HEK293 (cell line): Measurements from ENCODE around the gene RNF123.

Source experiments
- CTCF ChIA-PET: fragments of 350-600 bp; formaldehyde crosslinking; extraction: SDS; loops from one replicate; lab custom pipeline; 2021; ENCODE audit warnings: antibody characterized with exemption; lab: Yijun Ruan, JAX
- POLR2A ChIA-PET: fragments of 300-600 bp; formaldehyde crosslinking; extraction: SDS; loops from one replicate; lab custom pipeline; 2020; ENCODE audit warnings: antibody characterized with exemption, inconsistent platforms; lab: Yijun Ruan, JAX
- H3K27ac ChIP-seq: fragments of 200-500 bp; sonication (Bioruptor generic); 2 replicates; pipeline ENCODE4 v1.5.1; 2014; ENCODE audit warnings: low read depth, low read length, control low read depth, inconsistent platforms; ENCODE audit errors: extremely low read depth
- H3K36me3 ChIP-seq, 2 experiments: fragments of 200-500 bp in 1 of 2; sonication (Bioruptor generic) in 1 of 2; 1 replicate in 1 of 2; 2 replicates in 1 of 2; pipeline ENCODE4 v1.5.1; 2014 to 2017; ENCODE audit warnings: inconsistent platforms in 2 of 2, low read length in 2 of 2; ENCODE audit not compliant: control insufficient read depth in 2 of 2, insufficient read depth in 1 of 2
- H3K4me1 ChIP-seq: fragments of 200-500 bp; sonication (Bioruptor generic); 2 replicates; pipeline ENCODE4 v1.5.1; 2014; ENCODE audit warnings: mild to moderate bottlenecking, low read length, inconsistent platforms; ENCODE audit not compliant: control insufficient read depth, insufficient read depth
- H3K4me3 ChIP-seq: 2 replicates; pipeline ENCODE4 v1.5.1; 2011; ENCODE audit warnings: low read depth, mild to moderate bottlenecking, control low read depth, low read length, moderate library complexity
- H3K9me3 ChIP-seq: fragments of 200-500 bp; sonication (Bioruptor generic); 2 replicates; pipeline ENCODE4 v1.5.1; 2014; ENCODE audit warnings: low read depth, low read length, inconsistent platforms; ENCODE audit not compliant: control insufficient read depth, insufficient read depth
- GLI4 ChIP-seq: fragments of 450-650 bp; formaldehyde crosslinking; IDR thresholded peaks from 2 replicates; pipeline ENCODE4 v1.5.1; 2016; ENCODE audit warnings: missing biosample characterization, missing genetic modification characterization
- PBX3 ChIP-seq: sonication (generic); formaldehyde crosslinking; IDR thresholded peaks from 2 replicates; pipeline ENCODE4 v1.8.1; 2022; ENCODE audit warnings: mild to moderate bottlenecking, moderate library complexity, missing genetic modification reagents
- TCF7L2 ChIP-seq: IDR thresholded peaks from 2 replicates; pipeline ENCODE4 v1.6.1; 2011; ENCODE audit warnings: low read depth, mild to moderate bottlenecking, inconsistent platforms, low read length, moderate library complexity, borderline replicate concordance
- ZBTB1 ChIP-seq: fragments of 450-650 bp; formaldehyde crosslinking; IDR thresholded peaks from 2 replicates; pipeline ENCODE4 v1.5.1; 2016; ENCODE audit warnings: missing biosample characterization, missing genetic modification characterization
- ZFP3 ChIP-seq: fragments of 450-650 bp; formaldehyde crosslinking; IDR thresholded peaks from 2 replicates; pipeline ENCODE4 v1.5.1; 2016; ENCODE audit warnings: low read depth, missing biosample characterization, missing genetic modification characterization
- ZNF146 ChIP-seq: fragments of 450-650 bp; formaldehyde crosslinking; IDR thresholded peaks from 2 replicates; pipeline ENCODE4 v1.5.1; 2016; ENCODE audit warnings: missing biosample characterization, missing genetic modification characterization
- ZNF211 ChIP-seq: fragments of 450-650 bp; formaldehyde crosslinking; IDR thresholded peaks from 2 replicates; pipeline ENCODE4 v1.5.1; 2016; ENCODE audit warnings: low read depth, missing biosample characterization, missing genetic modification characterization
- ZNF221 ChIP-seq: fragments of 450-650 bp; formaldehyde crosslinking; IDR thresholded peaks from 2 replicates; pipeline ENCODE4 v1.5.1; 2017; ENCODE audit warnings: missing biosample characterization, missing genetic modification characterization, borderline replicate concordance
- ZNF239 ChIP-seq: fragments of 450-650 bp; formaldehyde crosslinking; IDR thresholded peaks from 2 replicates; pipeline ENCODE4 v1.5.1; 2016; ENCODE audit warnings: missing biosample characterization, missing genetic modification characterization
- ZNF248 ChIP-seq: fragments of 450-650 bp; formaldehyde crosslinking; IDR thresholded peaks from 2 replicates; pipeline ENCODE4 v1.5.1; 2017; ENCODE audit warnings: missing biosample characterization, missing genetic modification characterization
- ZNF274 ChIP-seq, 2 experiments: fragments of 200-500 bp in 1 of 2; fragments of 450-650 bp in 1 of 2; sonication (Bioruptor generic) in 1 of 2; formaldehyde crosslinking in 1 of 2; IDR thresholded peaks; 2 replicates each; pipeline versions ENCODE4 v1.5.1 to v1.6.1; 2014 to 2016; ENCODE audit warnings: borderline replicate concordance in 1 of 2, inconsistent platforms in 1 of 2, low read length in 1 of 2, missing biosample characterization in 1 of 2, missing genetic modification characterization in 1 of 2
- ZNF292 ChIP-seq: fragments of 450-650 bp; formaldehyde crosslinking; IDR thresholded peaks from 2 replicates; pipeline ENCODE4 v1.5.1; 2016; ENCODE audit warnings: low read depth, missing biosample characterization, missing genetic modification characterization, borderline replicate concordance
- ZNF335 ChIP-seq: fragments of 450-650 bp; formaldehyde crosslinking; conservative IDR thresholded peaks from 2 replicates; pipeline ENCODE4 v1.5.1; 2016; ENCODE audit warnings: missing biosample characterization, missing genetic modification characterization
- ZNF510 ChIP-seq: fragments of 450-650 bp; formaldehyde crosslinking; IDR thresholded peaks from 2 replicates; pipeline ENCODE4 v1.5.1; 2018; ENCODE audit warnings: mild to moderate bottlenecking, missing genetic modification characterization, missing biosample characterization; ENCODE audit not compliant: insufficient replicate concordance
- ZNF548 ChIP-seq: fragments of 450-650 bp; formaldehyde crosslinking; IDR thresholded peaks from 2 replicates; pipeline ENCODE4 v1.5.1; 2016; ENCODE audit warnings: missing biosample characterization, missing genetic modification characterization
- ZNF76 ChIP-seq: fragments of 450-650 bp; formaldehyde crosslinking; IDR thresholded peaks from 2 replicates; pipeline ENCODE4; 2016; ENCODE audit warnings: low read depth, missing biosample characterization, missing genetic modification characterization, borderline replicate concordance
- ZNF830 ChIP-seq: fragments of 450-650 bp; IDR thresholded peaks from 2 replicates; pipeline ENCODE4 v1.5.0; 2018; ENCODE audit warnings: missing biosample characterization, missing genetic modification characterization, low read depth, mild to moderate bottlenecking, moderate library complexity
- TF ChIP-seq, protein P1 (sequence below): fragments of 450-650 bp; formaldehyde crosslinking; IDR thresholded peaks from 2 replicates; pipeline ENCODE4 v1.5.1; 2016; ENCODE audit warnings: missing biosample characterization, missing genetic modification characterization
- TF ChIP-seq, protein P2 (sequence below): fragments of 450-650 bp; formaldehyde crosslinking; IDR thresholded peaks from 2 replicates; pipeline ENCODE4 v1.5.1; 2017; ENCODE audit warnings: missing biosample characterization, missing genetic modification characterization
- TF ChIP-seq, protein P3 (sequence below): fragments of 450-650 bp; formaldehyde crosslinking; IDR thresholded peaks from 2 replicates; pipeline ENCODE4 v1.5.1; 2016; ENCODE audit warnings: missing biosample characterization, missing genetic modification characterization
- TF ChIP-seq, protein P4 (sequence below): fragments of 450-650 bp; formaldehyde crosslinking; IDR thresholded peaks from 2 replicates; pipeline ENCODE4 v1.5.1; 2016; ENCODE audit warnings: missing biosample characterization, missing genetic modification characterization, low read depth

Gene RNF123

DNA sequence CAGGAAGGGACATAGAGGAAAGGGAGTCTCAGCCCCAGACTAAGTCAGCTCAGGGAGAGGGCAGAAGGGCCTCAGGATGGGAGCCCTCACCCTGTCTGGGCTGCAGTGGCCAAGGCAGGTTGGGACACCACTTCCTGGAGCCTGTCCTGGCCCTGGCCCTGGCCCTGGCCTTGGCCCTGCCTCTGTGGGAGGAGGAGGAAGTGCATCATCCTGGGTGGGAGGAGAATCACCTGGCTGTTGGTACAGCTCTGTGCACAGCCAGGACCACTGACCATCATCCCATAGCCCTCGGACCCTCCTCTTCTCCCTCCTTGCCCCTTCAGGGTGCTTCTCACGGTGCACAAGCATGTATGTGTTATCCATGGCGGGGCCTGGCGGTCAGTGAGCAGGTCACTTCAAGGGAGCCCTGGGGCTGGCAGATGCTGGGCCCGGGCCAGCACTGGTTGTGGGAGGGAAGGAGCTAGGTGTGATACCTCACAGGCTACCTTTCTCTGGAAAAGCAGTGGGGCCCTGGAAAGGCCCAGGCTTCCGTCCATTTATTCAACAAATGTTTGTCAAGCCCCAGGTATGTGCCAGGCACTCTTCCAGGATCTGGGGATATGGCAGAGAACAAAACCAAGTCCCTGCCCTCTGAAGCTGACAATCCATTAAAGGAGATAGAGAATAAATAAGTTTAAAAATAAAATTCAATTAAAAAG lies 23.4 kb upstream of the RNF123 start (continued):
- TF ChIP-seq, protein P1, sequence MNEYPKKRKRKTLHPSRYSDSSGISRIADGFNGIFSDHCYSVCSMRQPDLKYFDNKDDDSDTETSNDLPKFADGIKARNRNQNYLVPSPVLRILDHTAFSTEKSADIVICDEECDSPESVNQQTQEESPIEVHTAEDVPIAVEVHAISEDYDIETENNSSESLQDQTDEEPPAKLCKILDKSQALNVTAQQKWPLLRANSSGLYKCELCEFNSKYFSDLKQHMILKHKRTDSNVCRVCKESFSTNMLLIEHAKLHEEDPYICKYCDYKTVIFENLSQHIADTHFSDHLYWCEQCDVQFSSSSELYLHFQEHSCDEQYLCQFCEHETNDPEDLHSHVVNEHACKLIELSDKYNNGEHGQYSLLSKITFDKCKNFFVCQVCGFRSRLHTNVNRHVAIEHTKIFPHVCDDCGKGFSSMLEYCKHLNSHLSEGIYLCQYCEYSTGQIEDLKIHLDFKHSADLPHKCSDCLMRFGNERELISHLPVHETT (tag by site-specific recombination) = no peak
- TF ChIP-seq, protein P2, sequence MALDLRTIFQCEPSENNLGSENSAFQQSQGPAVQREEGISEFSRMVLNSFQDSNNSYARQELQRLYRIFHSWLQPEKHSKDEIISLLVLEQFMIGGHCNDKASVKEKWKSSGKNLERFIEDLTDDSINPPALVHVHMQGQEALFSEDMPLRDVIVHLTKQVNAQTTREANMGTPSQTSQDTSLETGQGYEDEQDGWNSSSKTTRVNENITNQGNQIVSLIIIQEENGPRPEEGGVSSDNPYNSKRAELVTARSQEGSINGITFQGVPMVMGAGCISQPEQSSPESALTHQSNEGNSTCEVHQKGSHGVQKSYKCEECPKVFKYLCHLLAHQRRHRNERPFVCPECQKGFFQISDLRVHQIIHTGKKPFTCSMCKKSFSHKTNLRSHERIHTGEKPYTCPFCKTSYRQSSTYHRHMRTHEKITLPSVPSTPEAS (tag by site-specific recombination) = no peak
- TF ChIP-seq TCF7L2 (no peak), ZBTB1 (tag by site-specific recombination) (no peak), ZNF248 (no peak)

DNA sequence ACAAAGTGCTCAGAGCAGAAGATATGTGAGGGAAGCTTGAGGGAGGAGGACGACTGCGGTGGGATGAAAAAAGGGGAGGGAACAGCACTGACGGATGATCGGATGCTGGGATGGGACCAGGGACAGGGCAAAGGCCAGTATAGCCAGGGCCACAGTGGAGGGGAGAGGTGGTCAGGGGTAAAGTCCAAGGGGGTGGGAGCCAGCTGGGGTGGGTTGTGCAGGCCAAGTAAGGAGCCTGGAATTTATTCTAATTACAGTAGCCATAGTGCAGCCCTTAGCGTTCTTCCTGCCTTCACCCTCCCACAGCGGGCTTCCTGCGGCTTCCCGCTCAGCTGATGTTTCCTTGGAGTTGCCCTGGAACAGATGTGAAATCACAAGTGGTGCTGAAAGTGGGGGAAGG lies 22.8 kb upstream of the RNF123 start:
- H3K27ac ChIP-seq = no peak overlapping the region
- no peaks in the 10 kb centered on the region for H3K9me3 ChIP-seq
- H3K4me1 ChIP-seq = no peaks in the 10 kb centered on the region
- no peak for TF ChIP-seq ZFP3 (tag by site-specific recombination)
- no peak for TF ChIP-seq ZNF211 (tag by site-specific recombination)
- no peak for TF ChIP-seq ZNF221 (tag by site-specific recombination)
- TF ChIP-seq, protein P3, sequence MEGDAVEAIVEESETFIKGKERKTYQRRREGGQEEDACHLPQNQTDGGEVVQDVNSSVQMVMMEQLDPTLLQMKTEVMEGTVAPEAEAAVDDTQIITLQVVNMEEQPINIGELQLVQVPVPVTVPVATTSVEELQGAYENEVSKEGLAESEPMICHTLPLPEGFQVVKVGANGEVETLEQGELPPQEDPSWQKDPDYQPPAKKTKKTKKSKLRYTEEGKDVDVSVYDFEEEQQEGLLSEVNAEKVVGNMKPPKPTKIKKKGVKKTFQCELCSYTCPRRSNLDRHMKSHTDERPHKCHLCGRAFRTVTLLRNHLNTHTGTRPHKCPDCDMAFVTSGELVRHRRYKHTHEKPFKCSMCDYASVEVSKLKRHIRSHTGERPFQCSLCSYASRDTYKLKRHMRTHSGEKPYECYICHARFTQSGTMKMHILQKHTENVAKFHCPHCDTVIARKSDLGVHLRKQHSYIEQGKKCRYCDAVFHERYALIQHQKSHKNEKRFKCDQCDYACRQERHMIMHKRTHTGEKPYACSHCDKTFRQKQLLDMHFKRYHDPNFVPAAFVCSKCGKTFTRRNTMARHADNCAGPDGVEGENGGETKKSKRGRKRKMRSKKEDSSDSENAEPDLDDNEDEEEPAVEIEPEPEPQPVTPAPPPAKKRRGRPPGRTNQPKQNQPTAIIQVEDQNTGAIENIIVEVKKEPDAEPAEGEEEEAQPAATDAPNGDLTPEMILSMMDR (tag by site-specific recombination) = no peak
- no peak for TF ChIP-seq ZNF239 (tag by site-specific recombination)
- TF ChIP-seq, protein P4, sequence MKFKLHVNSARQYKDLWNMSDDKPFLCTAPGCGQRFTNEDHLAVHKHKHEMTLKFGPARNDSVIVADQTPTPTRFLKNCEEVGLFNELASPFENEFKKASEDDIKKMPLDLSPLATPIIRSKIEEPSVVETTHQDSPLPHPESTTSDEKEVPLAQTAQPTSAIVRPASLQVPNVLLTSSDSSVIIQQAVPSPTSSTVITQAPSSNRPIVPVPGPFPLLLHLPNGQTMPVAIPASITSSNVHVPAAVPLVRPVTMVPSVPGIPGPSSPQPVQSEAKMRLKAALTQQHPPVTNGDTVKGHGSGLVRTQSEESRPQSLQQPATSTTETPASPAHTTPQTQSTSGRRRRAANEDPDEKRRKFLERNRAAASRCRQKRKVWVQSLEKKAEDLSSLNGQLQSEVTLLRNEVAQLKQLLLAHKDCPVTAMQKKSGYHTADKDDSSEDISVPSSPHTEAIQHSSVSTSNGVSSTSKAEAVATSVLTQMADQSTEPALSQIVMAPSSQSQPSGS (tag by site-specific recombination) = no peak
- no peak for TF ChIP-seq ZNF274 (IDR thresholded peaks at IDR 0.05; ENCODE audit: low read length)
- no peak for TF ChIP-seq ZNF274 (tag by site-specific recombination; IDR thresholded peaks at IDR 0.05; ENCODE audit: borderline replicate concordance)
- no peak for TF ChIP-seq ZNF510 (tag by site-specific recombination)
- no peak for TF ChIP-seq ZNF146 (tag by site-specific recombination)
- no peak for TF ChIP-seq ZNF830 (tag by site-specific recombination)
- no peak for TF ChIP-seq PBX3 (CRISPR knock-in tag)
- no peak for TF ChIP-seq ZNF292 (tag by site-specific recombination)
- no peak for TF ChIP-seq TCF7L2
- no peak for TF ChIP-seq ZNF335 (tag by site-specific recombination)
- no peak for TF ChIP-seq ZNF76 (tag by site-specific recombination)
- TF ChIP-seq ZNF548 (tag by site-specific recombination) = no peak
- no peak for TF ChIP-seq GLI4 (tag by site-specific recombination)
- H3K36me3 ChIP-seq = no peaks in the 10 kb centered on the region
- ChIA-PET CTCF (interaction anchor here (1.6 kb wide), 1 partner anchor 127 kb away, joined by 5 read pairs; no protein-coding TSS in a partner anchor), POLR2A (no interaction called here)
- no peak overlapping the region for H3K4me3 ChIP-seq
